Liver (tissue), 3 donors: ENCODE measurements around the gene NPEPL1.

Source experiments
- ATF3 ChIP-seq: IDR thresholded peaks from 2 replicates; pipeline ENCODE4 v1.6.1; 2016; ENCODE audit warnings: antibody characterized with exemption
- CTCF ChIP-seq: fragments of 150-350 bp; IDR thresholded peaks from 2 replicates; pipeline ENCODE4 v1.5.1; 2017; ENCODE audit warnings: improper control_type of control experiment, low read depth, low read length; ENCODE audit not compliant: missing input control
- EGR1 ChIP-seq, 2 donors: IDR thresholded peaks; 2 replicates each; pipeline ENCODE4 v1.6.1; 2016 to 2018; ENCODE audit warnings: antibody characterized with exemption in 2 of 2, low read depth in 2 of 2
- HNF4A ChIP-seq, 2 donors: conservative IDR thresholded peaks; 2 replicates each; pipeline ENCODE4 v1.6.1; 2016; ENCODE audit warnings: antibody characterized with exemption in 2 of 2, mild to moderate bottlenecking in 2 of 2
- JUND ChIP-seq, 2 donors: IDR thresholded peaks; 2 replicates each; pipeline ENCODE4 v1.6.1; 2016; ENCODE audit warnings: antibody characterized with exemption in 2 of 2
- MAX ChIP-seq: IDR thresholded peaks from 2 replicates; pipeline ENCODE4 v1.6.1; 2016; ENCODE audit warnings: antibody characterized with exemption
- NR2F2 ChIP-seq: IDR thresholded peaks from 2 replicates; pipeline ENCODE4 v1.6.1; 2016; ENCODE audit warnings: antibody characterized with exemption
- RAD21 ChIP-seq, 2 donors: IDR thresholded peaks; 2 replicates each; pipeline ENCODE4 v1.6.1; 2016; ENCODE audit warnings: antibody characterized with exemption in 2 of 2, mild to moderate bottlenecking in 2 of 2
- REST ChIP-seq: IDR thresholded peaks from 2 replicates; pipeline ENCODE4 v1.6.1; 2016; ENCODE audit warnings: antibody characterized with exemption, mild to moderate bottlenecking
- RXRA ChIP-seq, 2 donors: IDR thresholded peaks; 2 replicates each; pipeline ENCODE4 v1.6.1; 2017 to 2018; ENCODE audit warnings: antibody characterized with exemption in 2 of 2, mild to moderate bottlenecking in 1 of 2
- SP1 ChIP-seq: IDR thresholded peaks from 2 replicates; pipeline ENCODE4 v1.6.1; 2018; ENCODE audit warnings: antibody characterized with exemption, mild to moderate bottlenecking
- TAF1 ChIP-seq: conservative IDR thresholded peaks from 2 replicates; pipeline ENCODE4 v1.6.1; 2016; ENCODE audit warnings: antibody characterized with exemption, mild to moderate bottlenecking
- YY1 ChIP-seq: IDR thresholded peaks from 2 replicates; pipeline ENCODE4 v1.6.1; 2016; ENCODE audit warnings: antibody characterized with exemption, mild to moderate bottlenecking
- ZBTB33 ChIP-seq: IDR thresholded peaks from 2 replicates; pipeline ENCODE4 v1.6.1; 2016; ENCODE audit warnings: antibody characterized with exemption
- donor health status: healthy.
- donor health status: healthy.

- TF ChIP-seq CTCF (no peak), RXRA (IDR thresholded peaks at IDR 0.05) (no peak), NR2F2 (no peak), RAD21 (IDR thresholded peaks at IDR 0.05) (no peak), SP1 (no peak), MAX (no peak), YY1 (no peak), REST (no peak), EGR1 (IDR thresholded peaks at IDR 0.05; ENCODE audit: low read depth in 2 of 2) (no peak), TAF1 (no peak), ZBTB33 (no peak), JUND (IDR thresholded peaks at IDR 0.05) (no peak), HNF4A (conservative IDR thresholded peaks at IDR 0.05) (no peak), ATF3 (no peak)
Observed at GRCh38 chr20:58710481-58711265, 18.1 kb downstream of the NPEPL1 start.
